ENCODE measurements around the gene HERC5. TPM values are rescaled to one million over a fixed set of nuclear protein-coding genes. Genes with fewer than 3 reads are reported as not detected.
"Not testable (repeated sequence)": the region's sequence is repeated elsewhere in the genome, so short reads cannot be mapped to it uniquely, and the experiment has no call there.

The HERC5 gene
- total RNA-seq, 1 donor from 2014 or later: 7.0 TPM

DNA sequence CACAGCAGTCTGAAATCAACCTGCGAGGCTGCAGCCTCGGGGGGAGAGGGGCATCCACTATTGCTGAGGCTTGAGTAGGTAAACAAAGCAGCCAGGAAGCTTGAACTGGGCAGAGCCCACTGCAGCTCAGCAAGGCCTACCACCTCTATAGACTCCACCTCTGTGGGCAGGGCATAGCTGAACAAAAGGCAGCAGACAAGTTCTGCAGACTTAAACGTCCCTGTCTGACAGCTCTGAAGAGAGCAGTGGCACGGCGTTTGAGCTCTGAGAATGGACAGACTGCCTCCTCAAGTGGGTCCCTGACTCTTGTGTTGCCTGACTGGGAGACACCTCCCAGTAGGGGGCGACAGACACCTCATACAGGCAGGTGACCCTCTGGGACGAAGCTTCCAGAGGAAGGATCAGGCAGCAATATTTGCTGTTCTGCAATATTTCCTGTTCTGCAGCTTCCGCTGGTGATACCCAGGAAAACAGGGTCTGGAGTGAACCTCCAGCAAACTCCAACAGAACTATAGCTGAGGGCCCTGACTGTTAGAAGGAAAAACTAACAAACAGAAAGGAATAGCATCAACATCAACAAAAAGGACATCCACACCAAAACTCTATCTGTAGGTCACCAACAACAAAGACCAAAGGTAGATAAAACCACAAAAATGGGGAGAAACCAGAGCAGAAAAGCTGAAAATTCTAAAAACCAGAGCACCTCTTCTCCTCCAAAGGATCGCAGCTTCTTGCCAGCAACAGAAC lies 82.6 kb downstream of the HERC5 start:
- not testable (repeated sequence) for H3K36me3 Mint-ChIP-seq; H3K27me3 Mint-ChIP-seq (ENCODE audit: low read depth)
- peak in 1 of 2 experiments; percentile 70 for DNase-seq (ENCODE audit: low spot score in 2 of 2, unreplicated experiment in 2 of 2)

DNA sequence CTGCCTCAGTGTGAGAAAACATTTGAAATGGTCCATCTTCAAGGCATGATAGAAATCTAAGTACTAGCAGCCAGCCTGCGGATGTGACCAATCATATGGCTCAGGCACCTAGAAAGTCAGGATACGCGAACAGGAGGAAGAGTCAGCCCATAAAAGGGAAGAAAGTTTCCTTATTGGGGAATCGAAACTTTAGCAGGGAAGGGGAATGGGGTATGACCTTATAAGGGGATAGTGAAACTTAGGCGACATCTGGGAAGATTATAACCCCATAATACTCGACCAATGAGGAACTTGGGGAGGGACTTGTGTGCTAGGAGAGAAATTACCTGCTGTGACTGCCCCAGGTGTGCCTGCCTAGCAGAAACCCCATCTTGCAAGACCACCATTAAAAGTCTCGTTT lies 92.9 kb downstream of the HERC5 start:
- H3K36me3 Mint-ChIP-seq: no peaks in the 10 kb centered on the region
- TF ChIP-seq, protein P1, sequence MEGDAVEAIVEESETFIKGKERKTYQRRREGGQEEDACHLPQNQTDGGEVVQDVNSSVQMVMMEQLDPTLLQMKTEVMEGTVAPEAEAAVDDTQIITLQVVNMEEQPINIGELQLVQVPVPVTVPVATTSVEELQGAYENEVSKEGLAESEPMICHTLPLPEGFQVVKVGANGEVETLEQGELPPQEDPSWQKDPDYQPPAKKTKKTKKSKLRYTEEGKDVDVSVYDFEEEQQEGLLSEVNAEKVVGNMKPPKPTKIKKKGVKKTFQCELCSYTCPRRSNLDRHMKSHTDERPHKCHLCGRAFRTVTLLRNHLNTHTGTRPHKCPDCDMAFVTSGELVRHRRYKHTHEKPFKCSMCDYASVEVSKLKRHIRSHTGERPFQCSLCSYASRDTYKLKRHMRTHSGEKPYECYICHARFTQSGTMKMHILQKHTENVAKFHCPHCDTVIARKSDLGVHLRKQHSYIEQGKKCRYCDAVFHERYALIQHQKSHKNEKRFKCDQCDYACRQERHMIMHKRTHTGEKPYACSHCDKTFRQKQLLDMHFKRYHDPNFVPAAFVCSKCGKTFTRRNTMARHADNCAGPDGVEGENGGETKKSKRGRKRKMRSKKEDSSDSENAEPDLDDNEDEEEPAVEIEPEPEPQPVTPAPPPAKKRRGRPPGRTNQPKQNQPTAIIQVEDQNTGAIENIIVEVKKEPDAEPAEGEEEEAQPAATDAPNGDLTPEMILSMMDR (IDR thresholded peaks at IDR 0.05; ENCODE audit: unreplicated experiment): no peak
- no peak for DNase-seq (ENCODE audit: low spot score in 2 of 2, unreplicated experiment in 2 of 2)
- no peak overlapping the region for H3K27ac Mint-ChIP-seq
- no peaks in the 10 kb centered on the region for H3K27me3 Mint-ChIP-seq (ENCODE audit: low read depth)
- no peaks in the 10 kb centered on the region for H3K9me3 Mint-ChIP-seq
- H3K4me3 Mint-ChIP-seq: no peak overlapping the region
- H3K4me1 Mint-ChIP-seq: no peaks in the 10 kb centered on the region

More for the DNA sequence above, 82.6 kb downstream of the HERC5 start:
- H3K27ac Mint-ChIP-seq, H3K4me3 Mint-ChIP-seq, H3K4me1 Mint-ChIP-seq, H3K9me3 Mint-ChIP-seq: not testable (repeated sequence)
- TF ChIP-seq, protein P1 (IDR thresholded peaks at IDR 0.05; ENCODE audit: unreplicated experiment): peak; percentile 53

Other genes starting within 250 kb of the HERC5 start
- 15.9 to 18.6 TPM (median 18.1 TPM) in 3 replicates for gene PPM1K, start 172.6 kb upstream of the HERC5 start, total RNA-seq
- gene HERC6, start 78.3 kb upstream of the HERC5 start, total RNA-seq: 18.7 to 22.4 TPM (median 21.1 TPM) in 3 replicates
- 56.1 to 58.9 TPM (median 57.6 TPM) in 3 replicates for gene PYURF, start 66.7 kb downstream of the HERC5 start, total RNA-seq
- 15.8 to 17.2 TPM (median 17.0 TPM) in 3 replicates for gene HERC3, start 135.4 kb downstream of the HERC5 start, total RNA-seq
- gene NAP1L5, start 240.7 kb downstream of the HERC5 start, total RNA-seq: 4.4 to 4.9 TPM (median 4.7 TPM) in 3 replicates